GM13977 (cell line): Measurements from ENCODE around the gene ANKMY2.

ENCODE experiments used
- DNase-seq: peaks from one replicate; pipeline ENCODE4 v3.0.0; 2012; ENCODE audit warnings: low spot score
- in situ Hi-C: fragments of 300-500 bp; cut with MboI; formaldehyde crosslinking; loops from one replicate; pipeline ENCODE4 v1.12.0; 2022; ENCODE audit warnings: low sequenced_read_pairs, low pct_unique_long_range_greater_than_20kb, mixed read lengths, inconsistent platforms; ENCODE audit not compliant: unreplicated experiment
- TF ChIP-seq, protein P1 (sequence below): IDR thresholded peaks from 2 replicates; pipeline ENCODE4 v1.5.1; 2012; ENCODE audit warnings: mild to moderate bottlenecking, control low read depth; ENCODE audit not compliant: insufficient read depth; ENCODE audit errors: extremely low read depth, missing control alignments

ANKMY2 gene

DNA sequence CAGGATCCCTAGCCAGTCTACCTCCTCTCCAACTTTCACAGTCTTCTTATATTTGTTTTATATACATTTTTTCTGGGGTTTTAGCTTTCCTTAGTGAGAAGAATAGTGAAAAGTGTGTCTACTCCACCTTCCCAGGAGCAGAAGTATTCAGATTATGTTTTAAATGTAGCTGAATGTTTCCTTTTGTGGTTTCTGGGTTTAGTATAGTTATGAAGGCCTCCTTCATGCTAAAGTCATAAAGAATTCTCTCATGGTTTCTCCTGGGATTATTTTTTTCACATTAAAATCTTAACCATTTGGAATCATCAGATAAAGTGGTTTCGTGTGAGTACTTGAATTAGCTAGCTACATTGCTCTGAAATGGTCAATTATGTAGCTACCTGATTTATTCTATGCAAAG is 50.9 kb downstream of the ANKMY2 start:
- TF ChIP-seq, protein P1, sequence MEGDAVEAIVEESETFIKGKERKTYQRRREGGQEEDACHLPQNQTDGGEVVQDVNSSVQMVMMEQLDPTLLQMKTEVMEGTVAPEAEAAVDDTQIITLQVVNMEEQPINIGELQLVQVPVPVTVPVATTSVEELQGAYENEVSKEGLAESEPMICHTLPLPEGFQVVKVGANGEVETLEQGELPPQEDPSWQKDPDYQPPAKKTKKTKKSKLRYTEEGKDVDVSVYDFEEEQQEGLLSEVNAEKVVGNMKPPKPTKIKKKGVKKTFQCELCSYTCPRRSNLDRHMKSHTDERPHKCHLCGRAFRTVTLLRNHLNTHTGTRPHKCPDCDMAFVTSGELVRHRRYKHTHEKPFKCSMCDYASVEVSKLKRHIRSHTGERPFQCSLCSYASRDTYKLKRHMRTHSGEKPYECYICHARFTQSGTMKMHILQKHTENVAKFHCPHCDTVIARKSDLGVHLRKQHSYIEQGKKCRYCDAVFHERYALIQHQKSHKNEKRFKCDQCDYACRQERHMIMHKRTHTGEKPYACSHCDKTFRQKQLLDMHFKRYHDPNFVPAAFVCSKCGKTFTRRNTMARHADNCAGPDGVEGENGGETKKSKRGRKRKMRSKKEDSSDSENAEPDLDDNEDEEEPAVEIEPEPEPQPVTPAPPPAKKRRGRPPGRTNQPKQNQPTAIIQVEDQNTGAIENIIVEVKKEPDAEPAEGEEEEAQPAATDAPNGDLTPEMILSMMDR: no peak
- in situ Hi-C loops: no loop called here
- no peak for DNase-seq

DNA sequence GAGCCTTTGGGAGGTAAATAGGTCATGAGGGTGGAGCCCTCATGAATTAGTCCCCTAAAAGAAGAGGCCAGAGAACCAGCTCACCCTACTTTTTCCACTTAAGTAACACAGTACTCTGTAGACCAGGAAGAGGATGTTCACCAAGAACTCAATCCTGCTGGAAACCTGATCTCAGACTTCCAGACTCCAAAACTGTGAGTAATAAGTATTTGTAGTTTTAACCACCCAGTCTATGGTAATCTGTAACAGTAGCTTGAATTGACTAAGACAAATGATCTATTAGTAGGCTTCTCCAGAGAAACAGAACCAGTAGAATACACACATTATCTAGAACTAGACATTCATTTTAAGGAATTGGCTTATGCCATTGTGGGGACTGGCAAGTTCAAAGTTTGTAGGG is 51.5 kb downstream of the ANKMY2 start:
- TF ChIP-seq, protein P1: no peak
- in situ Hi-C loops: no loop called here
- DNase-seq: no peak

DNA sequence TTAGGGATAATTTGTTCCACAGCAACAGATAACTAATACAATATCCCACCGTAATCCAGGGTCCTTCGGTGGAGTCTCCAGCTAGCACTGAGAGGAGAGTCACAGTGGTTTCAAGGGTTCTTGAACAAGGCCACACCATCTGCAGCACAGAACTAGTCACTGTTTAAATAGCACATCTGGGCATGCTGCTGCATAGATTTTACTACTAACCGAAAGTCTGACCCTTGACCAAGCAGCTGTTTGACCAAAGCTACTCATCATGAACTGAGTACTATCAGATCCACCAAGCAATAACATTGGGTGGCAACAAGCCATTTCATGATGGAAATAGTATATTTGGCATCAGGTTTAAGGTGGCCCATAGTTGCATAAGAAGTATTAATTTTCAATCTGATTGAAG is 53.2 kb downstream of the ANKMY2 start:
- TF ChIP-seq, protein P1: no peak
- no peak for DNase-seq
- in situ Hi-C loops: no loop called here

DNA sequence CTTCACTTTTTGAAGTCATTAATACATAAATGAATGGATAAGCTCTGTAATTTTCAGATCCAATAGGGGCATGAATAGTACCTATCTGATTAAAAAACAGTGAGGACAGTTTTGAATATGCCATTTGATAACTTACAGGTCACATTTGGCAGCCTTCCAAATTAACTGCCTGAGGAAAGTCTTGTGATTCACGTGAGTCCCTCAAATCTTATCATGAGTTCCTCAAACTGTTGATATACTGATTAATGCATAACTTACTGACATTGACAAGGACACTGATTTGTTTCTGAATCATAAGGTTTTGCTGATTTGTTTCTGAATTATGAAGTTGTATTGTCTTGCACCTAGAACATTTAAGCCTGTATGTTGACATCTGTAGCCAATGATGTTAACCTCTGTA is 55.1 kb downstream of the ANKMY2 start:
- DNase-seq: no peak
- in situ Hi-C loops: no loop called here
- TF ChIP-seq, protein P1: no peak

DNA sequence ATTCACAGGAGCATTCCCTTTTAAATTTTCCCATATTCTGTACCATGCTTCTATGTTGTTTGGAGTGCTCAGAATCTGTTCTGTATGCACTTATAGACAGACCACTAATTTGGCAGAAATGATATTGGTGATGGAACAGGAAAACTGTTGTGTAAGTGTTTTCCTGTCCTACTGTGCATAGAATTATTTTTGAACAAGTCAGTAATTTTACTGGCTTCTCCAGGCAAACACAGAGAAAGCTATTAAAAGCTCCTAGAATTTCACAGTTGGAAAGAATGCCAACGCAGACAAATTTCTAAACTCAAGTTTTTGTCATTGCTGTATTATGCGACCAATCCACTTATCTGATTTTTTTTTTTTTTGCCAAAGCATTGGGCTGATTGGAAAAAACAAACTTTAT is 55.7 kb downstream of the ANKMY2 start:
- TF ChIP-seq, protein P1: no peak
- no peak for DNase-seq
- in situ Hi-C loops: no loop called here

DNA sequence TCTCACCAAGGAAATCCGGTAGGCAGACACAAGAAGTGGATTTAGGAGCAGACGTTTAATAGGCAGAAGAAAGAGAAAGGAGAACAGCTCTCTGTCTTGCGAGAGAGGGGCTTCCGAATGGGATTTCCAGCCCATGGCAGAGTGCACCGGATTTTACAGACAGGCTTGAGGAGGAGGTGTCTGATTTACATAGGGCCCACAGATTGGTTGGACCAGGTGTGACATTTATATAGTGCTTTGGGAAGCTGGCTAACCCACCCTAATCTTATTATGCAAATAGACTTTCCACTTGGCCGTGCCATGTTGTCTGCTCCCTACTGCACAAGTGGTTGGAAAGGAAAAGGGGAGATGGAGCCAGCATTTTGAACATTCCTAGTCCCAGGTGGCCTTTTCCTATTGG is 57.8 kb downstream of the ANKMY2 start:
- in situ Hi-C loops: no loop called here
- TF ChIP-seq, protein P1: no peak
- DNase-seq: no peak

DNA sequence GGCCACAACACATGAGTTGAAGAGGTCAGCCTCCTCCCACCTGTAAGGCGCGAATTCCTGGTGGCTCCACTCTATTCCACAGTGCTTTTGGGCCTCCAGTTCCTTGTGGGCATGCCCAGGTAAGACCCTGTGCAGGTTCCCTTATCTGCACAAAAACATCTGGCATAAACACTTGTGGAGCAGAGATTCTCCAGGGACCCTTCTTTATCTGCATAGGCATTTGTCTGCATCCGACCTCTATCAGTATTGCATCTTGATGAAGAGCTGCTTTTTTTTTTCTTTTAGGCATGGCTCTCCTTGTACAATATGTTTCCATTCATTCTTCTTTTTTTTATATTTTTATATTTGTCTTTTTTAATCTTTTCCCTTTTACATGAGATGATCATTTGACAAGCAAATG is 58.4 kb downstream of the ANKMY2 start:
- TF ChIP-seq, protein P1: no peak
- in situ Hi-C loops: no loop called here

More for the DNA sequence above, 58.4 kb downstream of the ANKMY2 start:
- no peak for DNase-seq
